ENCODE data around the gene GLP2R. TPM values are rescaled to one million over a fixed set of nuclear protein-coding genes. Genes with fewer than 3 reads are reported as not detected.

The GLP2R gene
- total RNA-seq, 1 experiment from 2014 or later: 0.22 TPM

DNA sequence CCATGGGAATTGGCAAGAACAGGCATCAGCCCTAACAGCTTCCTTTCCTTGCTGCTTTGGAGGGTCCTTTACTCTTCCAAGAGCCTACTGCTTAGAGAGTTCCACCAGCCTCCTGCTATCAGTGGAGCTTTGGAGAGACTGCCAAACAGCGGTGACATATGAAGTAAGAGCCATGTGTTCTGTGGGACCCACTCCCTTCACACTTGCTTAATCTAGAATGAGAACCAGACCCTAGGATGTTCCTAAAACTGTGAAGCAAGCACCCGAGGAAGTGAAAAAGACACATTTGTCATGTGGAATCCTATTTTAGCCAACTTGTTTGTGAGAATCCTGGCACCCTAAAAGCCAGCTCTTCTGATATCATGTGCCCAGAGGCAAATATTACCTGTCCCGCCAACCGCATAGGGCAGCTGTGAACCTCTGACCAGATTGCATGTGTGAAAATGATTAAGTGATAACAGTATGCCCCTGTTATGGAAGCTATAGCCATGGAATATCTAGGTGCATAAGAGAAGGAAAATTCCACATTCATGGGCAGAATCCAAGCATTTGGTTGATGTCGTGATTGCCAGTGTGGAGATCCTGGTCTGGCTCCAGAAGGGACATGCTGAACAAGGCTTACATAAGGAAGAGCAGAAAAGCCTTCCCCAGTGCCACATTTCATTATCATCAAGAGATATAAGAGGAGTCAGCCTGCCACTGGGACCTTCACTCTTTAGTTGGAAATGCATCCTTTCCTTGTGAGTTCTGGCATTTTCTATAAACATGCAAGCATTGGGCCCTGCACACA is 60.6 kb downstream of the GLP2R start:
- Histone ChIP-seq H3K79me2 (ENCODE audit: low read length) (no peaks in the 10 kb centered on the region), H3K4me1 (ENCODE audit: insufficient read depth, low read length) (no peaks in the 10 kb centered on the region; the same call in 1 of the 2 replicates), H3F3A (ENCODE audit: low read length, unreplicated experiment) (no peaks in the 10 kb centered on the region), H2AFZ (ENCODE audit: low read length) (no peak overlapping the region), H3K4me3 (ENCODE audit: low read length) (no peak overlapping the region), H3K27me3 (ENCODE audit: low read length) (no peaks in the 10 kb centered on the region), H3K27ac (ENCODE audit: low read length) (no peak overlapping the region), H4K20me1 (ENCODE audit: low read length) (no peaks in the 10 kb centered on the region), H3K4me2 (ENCODE audit: low read length) (no peak overlapping the region), H3K9me2 (replicated peaks; ENCODE audit: low read length) (no peaks in the 10 kb centered on the region), H3K9ac (ENCODE audit: low read length) (no peak overlapping the region), H3K9me3 (ENCODE audit: low read length) (no peaks in the 10 kb centered on the region), H3K36me3 (ENCODE audit: low read depth, low read length) (no peaks in the 10 kb centered on the region)
- ChIA-PET CTCF (no interaction called here), POLR2A (ENCODE audit: unreplicated experiment) (no interaction called here)
- no TSS peak for BruUV-seq (replicated peaks)
- TF ChIP-seq, protein P1, sequence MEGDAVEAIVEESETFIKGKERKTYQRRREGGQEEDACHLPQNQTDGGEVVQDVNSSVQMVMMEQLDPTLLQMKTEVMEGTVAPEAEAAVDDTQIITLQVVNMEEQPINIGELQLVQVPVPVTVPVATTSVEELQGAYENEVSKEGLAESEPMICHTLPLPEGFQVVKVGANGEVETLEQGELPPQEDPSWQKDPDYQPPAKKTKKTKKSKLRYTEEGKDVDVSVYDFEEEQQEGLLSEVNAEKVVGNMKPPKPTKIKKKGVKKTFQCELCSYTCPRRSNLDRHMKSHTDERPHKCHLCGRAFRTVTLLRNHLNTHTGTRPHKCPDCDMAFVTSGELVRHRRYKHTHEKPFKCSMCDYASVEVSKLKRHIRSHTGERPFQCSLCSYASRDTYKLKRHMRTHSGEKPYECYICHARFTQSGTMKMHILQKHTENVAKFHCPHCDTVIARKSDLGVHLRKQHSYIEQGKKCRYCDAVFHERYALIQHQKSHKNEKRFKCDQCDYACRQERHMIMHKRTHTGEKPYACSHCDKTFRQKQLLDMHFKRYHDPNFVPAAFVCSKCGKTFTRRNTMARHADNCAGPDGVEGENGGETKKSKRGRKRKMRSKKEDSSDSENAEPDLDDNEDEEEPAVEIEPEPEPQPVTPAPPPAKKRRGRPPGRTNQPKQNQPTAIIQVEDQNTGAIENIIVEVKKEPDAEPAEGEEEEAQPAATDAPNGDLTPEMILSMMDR (conservative IDR thresholded peaks at IDR 0.05; ENCODE audit: low read depth, low read length): no peak
- TF ChIP-seq EZH2 (IDR thresholded peaks at IDR 0.05; ENCODE audit: low read length, unreplicated experiment): no peak
- TF ChIP-seq EZH2phosphoT487 (IDR thresholded peaks at IDR 0.05; ENCODE audit: borderline replicate concordance, low read length): no peak
- no peak for DNase-seq
- no peak for ATAC-seq
- intact Hi-C loops (cut with micrococcal nuclease): loop anchor here (5.0 kb wide), 1 partner anchor 89 kb away; no protein-coding TSS in a partner anchor

DNA sequence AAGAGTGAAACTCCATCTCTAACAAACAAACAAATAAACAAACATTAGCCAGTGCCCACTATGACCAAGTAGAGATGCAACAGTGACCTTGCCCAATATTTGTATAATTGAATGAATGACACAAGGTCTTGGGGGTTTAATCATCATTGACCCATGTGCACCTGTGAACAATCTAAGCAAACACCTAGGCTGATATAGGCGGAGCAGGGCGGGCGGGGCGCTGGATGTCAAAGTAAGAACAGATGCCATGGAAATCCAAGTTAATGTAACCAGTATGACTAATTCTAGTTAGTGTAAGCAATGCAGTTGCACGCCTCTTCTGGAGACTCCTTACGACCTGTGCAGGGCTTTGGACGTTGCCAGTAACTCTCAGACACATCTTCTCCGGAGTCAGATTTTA is 61.8 kb downstream of the GLP2R start:
- ChIA-PET POLR2A (ENCODE audit: unreplicated experiment) (no interaction called here), CTCF (no interaction called here)
- Histone ChIP-seq H3K27ac (ENCODE audit: low read length) (no peak overlapping the region), H3K79me2 (ENCODE audit: low read length) (no peaks in the 10 kb centered on the region), H3K27me3 (ENCODE audit: low read length) (no peaks in the 10 kb centered on the region), H3K9ac (ENCODE audit: low read length) (no peak overlapping the region), H4K20me1 (ENCODE audit: low read length) (no peaks in the 10 kb centered on the region), H3F3A (ENCODE audit: low read length, unreplicated experiment) (no peaks in the 10 kb centered on the region), H3K9me3 (ENCODE audit: low read length) (no peaks in the 10 kb centered on the region), H3K4me1 (ENCODE audit: insufficient read depth, low read length) (no peaks in the 10 kb centered on the region; the same call in 1 of the 2 replicates), H3K4me3 (ENCODE audit: low read length) (no peak overlapping the region), H2AFZ (ENCODE audit: low read length) (no peak overlapping the region), H3K4me2 (ENCODE audit: low read length) (no peak overlapping the region), H3K9me2 (replicated peaks; ENCODE audit: low read length) (no peaks in the 10 kb centered on the region), H3K36me3 (ENCODE audit: low read depth, low read length) (no peaks in the 10 kb centered on the region)
- ATAC-seq: peak; percentile 53
- intact Hi-C loops (cut with micrococcal nuclease): loop anchor here (5.0 kb wide), 1 partner anchor 90 kb away; no protein-coding TSS in a partner anchor
- DNase-seq: peak; percentile 36
- TF ChIP-seq, protein P1 (conservative IDR thresholded peaks at IDR 0.05; ENCODE audit: low read depth, low read length): no peak
- TF ChIP-seq EZH2phosphoT487 (IDR thresholded peaks at IDR 0.05; ENCODE audit: borderline replicate concordance, low read length) (no peak), EZH2 (IDR thresholded peaks at IDR 0.05; ENCODE audit: low read length, unreplicated experiment) (no peak)
- no TSS peak for BruUV-seq (replicated peaks)

DNA sequence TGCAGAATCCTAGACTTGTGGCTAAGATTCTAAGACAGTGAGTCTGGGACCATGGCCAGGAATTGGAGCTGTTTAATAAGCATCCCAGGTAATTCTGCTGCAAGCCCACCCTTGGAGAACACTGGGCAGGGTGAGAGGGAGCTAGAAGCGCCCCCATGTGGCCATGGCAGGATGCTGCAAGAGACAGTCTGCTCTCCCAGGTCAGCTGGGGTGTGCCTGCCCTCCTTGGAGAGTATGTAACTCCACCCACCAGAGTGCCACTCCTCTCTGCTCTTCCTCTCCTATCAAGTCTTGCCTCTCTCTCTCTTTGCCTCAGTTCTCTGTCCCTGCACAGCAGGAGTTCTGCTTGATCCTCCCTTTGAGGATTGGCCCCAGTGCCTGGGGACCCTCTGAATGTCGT is 64.4 kb downstream of the GLP2R start:
- no peak overlapping the region for H3K4me3 ChIP-seq (ENCODE audit: low read length)
- DNase-seq (peak; percentile 51), ATAC-seq (peak; percentile 61; the same call in 1 of the 2 replicates)
- H3K79me2 ChIP-seq (ENCODE audit: low read length): no peaks in the 10 kb centered on the region
- H4K20me1 ChIP-seq (ENCODE audit: low read length): no peaks in the 10 kb centered on the region
- no peaks in the 10 kb centered on the region for H3K9me3 ChIP-seq (ENCODE audit: low read length)
- no peaks in the 10 kb centered on the region for H3F3A ChIP-seq (ENCODE audit: low read length, unreplicated experiment)
- peaks cover 12% of the 10 kb centered on the region; the same call in 1 of the 2 replicates for H3K4me1 ChIP-seq (ENCODE audit: insufficient read depth, low read length)
- H3K9ac ChIP-seq (ENCODE audit: low read length): no peak overlapping the region
- CTCF ChIA-PET: no interaction called here
- BruUV-seq (replicated peaks): no TSS peak
- H3K27me3 ChIP-seq (ENCODE audit: low read length): no peaks in the 10 kb centered on the region
- POLR2A ChIA-PET (ENCODE audit: unreplicated experiment): no interaction called here
- H3K4me2 ChIP-seq (ENCODE audit: low read length): no peak overlapping the region
- H2AFZ ChIP-seq (ENCODE audit: low read length): no peak overlapping the region
- H3K36me3 ChIP-seq (ENCODE audit: low read depth, low read length): no peaks in the 10 kb centered on the region
- no peak overlapping the region for H3K27ac ChIP-seq (ENCODE audit: low read length)
- H3K9me2 ChIP-seq (replicated peaks; ENCODE audit: low read length): no peaks in the 10 kb centered on the region
- intact Hi-C loops (cut with micrococcal nuclease): no loop called here
- TF ChIP-seq, protein P1 (conservative IDR thresholded peaks at IDR 0.05; ENCODE audit: low read depth, low read length): peak; percentile 75
- TF ChIP-seq EZH2 (IDR thresholded peaks at IDR 0.05; ENCODE audit: low read length, unreplicated experiment): no peak

Measured in PC-3 (cell line).